Head of caudate nucleus (tissue), 42 donors: ENCODE measurements around the gene MYORG.

Source experiments
- DNase-seq, 42 donors: peaks; one replicate each; pipeline versions ENCODE4 v3.0.0 to v3.0.0-alpha.2; 2020 to 2021; ENCODE audit warnings: mixed read lengths in 7 of 42
- intact Hi-C: fragments of 100-400 bp; cut with DNase I; formaldehyde crosslinking; loops from one replicate; pipeline ENCODE4 v1.15.0; 2022

Gene MYORG

DNA sequence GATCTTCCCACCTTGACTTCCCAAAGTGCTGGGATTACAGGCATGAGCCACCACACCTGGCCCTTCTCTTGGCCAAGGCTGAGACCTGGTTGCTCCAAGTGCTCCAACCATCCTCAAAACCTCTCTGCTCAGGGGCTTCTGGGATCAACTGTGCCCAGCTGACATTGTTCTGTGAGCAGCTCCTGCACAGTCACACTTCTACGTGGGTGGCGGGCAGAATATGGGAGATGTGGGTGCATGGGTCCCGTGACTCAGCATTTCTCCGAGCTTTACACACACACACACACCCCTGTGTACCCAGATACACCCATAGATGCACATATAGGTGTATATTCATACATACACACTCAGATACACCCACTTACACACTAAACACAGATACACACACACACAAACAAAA, 10.5 kb upstream of the MYORG start:
- intact Hi-C loops, result no loop called here
- DNase-seq, result peak in 1 of 42 donors; percentile 36

DNA sequence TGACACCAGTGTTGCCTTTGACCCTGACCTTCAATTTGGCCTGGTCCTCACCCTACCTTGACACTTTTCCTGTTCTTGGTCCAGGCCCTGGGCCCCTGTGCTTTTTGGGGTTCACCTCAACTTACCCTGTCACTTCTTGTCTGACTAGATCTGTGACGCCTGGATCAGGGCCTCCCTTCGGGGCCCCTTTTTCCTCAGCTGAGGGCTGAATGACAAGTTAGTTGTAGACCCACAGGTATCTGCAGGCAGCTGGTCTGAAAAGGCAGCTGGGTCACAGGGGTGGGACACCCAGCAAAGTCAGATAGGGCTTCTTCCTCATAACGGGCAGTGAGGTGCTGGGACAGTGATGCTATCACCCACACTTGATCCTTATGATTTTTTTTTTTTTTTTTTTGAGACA, 10.0 kb upstream of the MYORG start:
- intact Hi-C loops, result no loop called here

GRCh38 chr9:34385561-34386230, 9.0 kb upstream of the MYORG start:
- intact Hi-C loops, result no loop called here
- peak in 2 of 42 donors; percentile 20 to 23 for DNase-seq

More for the DNA sequence above, 10.0 kb upstream of the MYORG start:
- peak in 2 of 42 donors; percentile 19 for DNase-seq

DNA sequence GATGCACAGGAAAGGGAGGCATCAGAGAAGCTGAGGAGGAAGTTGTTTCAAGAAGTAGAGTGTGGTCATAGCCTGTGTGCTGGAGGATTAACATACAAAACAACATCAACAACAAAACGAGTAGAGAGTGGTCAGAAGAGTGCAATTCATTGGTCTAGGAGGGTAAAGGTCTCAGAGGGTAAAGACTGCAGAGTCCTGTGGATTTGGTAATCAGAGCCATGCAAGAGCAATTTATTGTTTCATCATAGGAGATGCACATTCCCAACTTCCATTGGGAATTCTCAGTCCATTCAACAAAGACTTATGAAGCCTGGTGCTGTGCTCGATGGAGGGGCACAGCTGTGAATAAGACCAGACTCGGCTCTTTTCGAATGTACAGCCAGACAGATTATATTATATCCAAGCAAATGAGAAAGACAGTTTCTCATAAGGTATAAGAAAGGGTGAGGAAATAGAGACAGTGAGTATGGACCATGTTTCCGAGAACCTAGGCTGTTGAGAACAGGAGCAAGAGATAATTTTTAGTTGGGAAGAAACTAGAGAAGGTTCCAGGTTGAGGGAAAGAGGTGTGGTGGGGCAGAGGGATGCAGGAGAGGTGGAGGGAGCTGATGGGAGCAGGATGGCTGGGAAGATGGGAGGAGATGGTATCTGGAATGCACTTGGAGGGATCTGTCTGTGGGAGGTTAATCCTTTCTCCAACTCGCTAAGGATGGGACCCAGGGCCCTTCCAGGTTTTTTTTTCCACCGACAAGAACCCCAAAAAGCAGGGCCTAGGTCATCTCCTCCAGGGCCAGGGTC, 7.9 kb upstream of the MYORG start:
- DNase-seq, result peak in 1 of 42 donors; percentile 6
- intact Hi-C loops, result no loop called here

- intact Hi-C loops, result no loop called here
- DNase-seq, result no peak
These were observed 7.2 kb upstream of the MYORG start for GRCh38 chr9:34383904-34384303.

DNA sequence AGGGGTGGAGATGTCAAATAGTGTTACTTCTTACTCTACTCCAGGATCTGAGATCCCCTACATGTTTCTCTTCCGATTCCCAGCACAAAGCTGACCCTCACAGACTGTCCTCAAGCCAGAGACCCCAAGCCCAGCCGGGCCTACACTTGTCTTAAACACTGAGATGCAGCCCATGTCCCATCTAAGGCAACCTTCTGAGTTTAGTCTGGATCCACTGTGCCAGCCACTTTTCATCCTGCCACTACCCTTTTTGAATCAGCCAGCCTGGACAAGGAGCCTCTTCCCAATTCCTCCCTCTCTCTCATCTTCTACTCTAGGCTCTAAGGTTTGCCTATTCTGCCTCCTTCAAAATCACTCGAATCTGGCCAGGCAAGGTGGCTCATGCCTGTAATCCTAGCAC, 6.2 kb upstream of the MYORG start:
- intact Hi-C loops, result no loop called here

GRCh38 chr9:34382054-34382453, 5.4 kb upstream of the MYORG start:
- intact Hi-C loops, result no loop called here
- peak in 3 of 42 donors; percentile 26 to 33 (median 30) for DNase-seq

More for the DNA sequence above, 6.2 kb upstream of the MYORG start:
- DNase-seq, result peak in 2 of 42 donors; percentile 4 to 21

- intact Hi-C loops, result no loop called here
- DNase-seq, result peak in 40 of 42 donors; percentile 36 to 85 (median 64)
These were observed 4.6 kb upstream of the MYORG start for GRCh38 chr9:34381323-34381722.

GRCh38 chr9:34380511-34381315, 4.0 kb upstream of the MYORG start:
- intact Hi-C loops, result no loop called here

DNA sequence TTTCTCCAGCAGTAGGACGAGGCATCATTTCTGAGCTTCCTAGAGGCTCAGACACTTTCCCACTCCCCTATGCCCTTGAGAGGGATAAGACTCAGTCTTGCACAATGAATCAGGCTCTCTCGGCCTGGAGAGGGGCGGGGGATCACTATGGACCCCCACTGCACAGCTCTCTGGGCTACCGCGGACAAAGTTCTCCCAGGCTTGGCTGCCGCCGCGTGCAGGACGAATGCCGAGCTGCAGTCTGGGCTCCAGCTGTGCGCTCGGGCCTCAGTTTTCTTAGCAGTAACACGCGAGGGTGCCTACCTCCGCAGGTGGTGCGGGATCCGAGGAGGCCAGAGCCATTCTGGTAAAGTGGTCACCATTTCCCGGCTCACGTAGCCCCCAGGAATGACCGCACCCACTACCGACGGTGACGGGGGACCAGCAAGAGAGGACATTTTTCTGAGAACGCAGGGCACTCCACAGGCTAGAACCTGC, 3.4 kb upstream of the MYORG start:
- peak in 3 of 42 donors; percentile 27 to 45 (median 36) for DNase-seq
- intact Hi-C loops, result no loop called here

More at GRCh38 chr9:34380511-34381315, 4.0 kb upstream of the MYORG start:
- peak; percentile 51 to 94 (median 83) for DNase-seq

- peak; percentile 75 to 96 (median 92) for DNase-seq
- intact Hi-C loops, result loop anchor here (1.0 kb wide), 1 partner anchor 48 kb away; no protein-coding TSS in a partner anchor
These were observed 2.8 kb upstream of the MYORG start for GRCh38 chr9:34379334-34380033.

GRCh38 chr9:34378376-34379060, 1.8 kb upstream of the MYORG start:
- DNase-seq, result peak in 3 of 42 donors; percentile 7 to 41 (median 28)
- intact Hi-C loops, result loop anchor here (1.0 kb wide), 1 partner anchor 47 kb away; no protein-coding TSS in a partner anchor

GRCh38 chr9:34377404-34377746, 677 bp upstream of the MYORG start:
- intact Hi-C loops, result no loop called here
- peak in 14 of 42 donors; percentile 20 to 55 (median 36) for DNase-seq

DNA sequence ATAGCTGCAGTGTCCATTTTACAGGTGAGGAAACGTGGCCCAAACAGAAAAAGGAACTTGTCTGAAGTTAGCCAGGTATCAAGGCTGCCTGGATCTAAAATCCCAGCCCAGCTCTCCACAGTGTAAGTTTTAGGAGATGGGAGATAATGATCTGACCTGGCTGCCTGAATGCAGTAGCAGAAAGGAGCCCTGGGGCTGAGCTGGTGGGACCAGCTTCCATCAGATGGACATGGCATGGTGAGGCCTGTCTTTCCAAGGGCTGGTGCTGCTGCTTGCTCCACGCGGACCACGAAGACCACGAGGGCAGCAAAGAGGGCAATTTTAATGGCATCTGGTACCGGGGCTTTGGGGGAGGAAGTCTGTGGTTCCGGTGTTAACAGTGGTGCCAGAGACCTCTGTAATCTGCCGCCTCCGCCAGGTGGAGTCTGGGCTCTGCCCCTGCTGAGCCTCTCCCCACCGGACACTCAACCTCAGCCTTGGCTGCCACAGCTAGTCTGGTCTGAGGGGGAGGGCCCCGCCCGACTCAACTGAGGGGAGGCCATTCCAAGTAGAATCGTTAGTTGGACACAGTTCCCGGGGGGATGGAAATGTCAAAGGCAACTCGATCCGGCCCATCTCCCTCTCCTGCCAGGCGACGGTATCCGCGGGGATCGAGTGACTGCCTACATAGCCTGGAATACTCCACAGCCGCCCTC, 650 bp downstream of the MYORG start:
- intact Hi-C loops, result no loop called here
- DNase-seq, result peak in 34 of 42 donors; percentile 21 to 75 (median 47)

GRCh38 chr9:34374905-34375552, 1.7 kb downstream of the MYORG start:
- intact Hi-C loops, result no loop called here
- peak in 2 of 42 donors; percentile 9 to 36 for DNase-seq

DNA sequence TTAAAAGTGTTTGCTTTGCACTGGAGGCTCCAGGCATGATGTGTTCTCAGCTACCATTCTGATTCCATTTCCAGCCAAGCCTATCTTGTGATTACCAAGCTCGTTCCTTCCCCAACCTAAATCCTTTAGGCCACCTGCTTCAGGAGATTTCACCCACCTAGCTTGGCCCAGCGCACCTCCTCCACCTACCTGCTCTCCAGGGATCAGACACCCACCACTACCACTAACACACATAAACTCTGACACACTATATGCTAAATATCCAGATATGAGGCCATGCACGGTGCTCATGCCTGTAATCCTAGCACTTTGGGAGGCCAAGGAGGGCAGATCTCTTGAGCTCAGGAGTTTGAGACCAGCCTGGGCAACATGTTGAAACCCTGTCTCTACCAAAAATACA, 2.4 kb downstream of the MYORG start:
- intact Hi-C loops, result no loop called here
- peak in 1 of 42 donors; percentile 34 for DNase-seq

GRCh38 chr9:34373749-34374148, 2.9 kb downstream of the MYORG start:
- intact Hi-C loops, result no loop called here
- DNase-seq, result peak in 1 of 42 donors; percentile 26
